HG03196 (cell line): ENCODE measurements around the gene TAF3.

ENCODE experiments used
- ATAC-seq: cut with Tn5 transposase; IDR thresholded peaks from one replicate; pipeline ENCODE4 v1.9.1; 2021; ENCODE audit not compliant: unreplicated experiment

Gene TAF3

GRCh38 chr10:7876541-7877127, 58.3 kb downstream of the TAF3 start:
- no peak for ATAC-seq

DNA sequence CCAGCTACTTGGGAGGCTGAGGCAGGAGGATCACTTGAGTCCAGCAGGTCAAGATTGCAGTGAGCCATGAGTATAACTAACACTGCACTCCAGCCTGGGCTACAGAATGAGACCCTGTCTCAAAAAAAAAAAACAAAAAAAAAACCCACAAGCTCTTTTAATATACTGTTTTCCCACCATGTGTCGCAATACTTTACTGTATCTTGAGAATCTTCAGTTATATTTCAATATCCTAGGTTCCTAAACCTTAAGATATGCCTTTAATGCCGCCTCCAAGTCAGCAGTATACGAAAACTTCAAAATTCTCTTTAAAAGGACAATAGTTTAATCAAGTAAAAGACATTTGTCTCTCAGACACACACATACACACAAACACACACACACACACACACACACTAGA, 62.8 kb downstream of the TAF3 start:
- no peak for ATAC-seq

DNA sequence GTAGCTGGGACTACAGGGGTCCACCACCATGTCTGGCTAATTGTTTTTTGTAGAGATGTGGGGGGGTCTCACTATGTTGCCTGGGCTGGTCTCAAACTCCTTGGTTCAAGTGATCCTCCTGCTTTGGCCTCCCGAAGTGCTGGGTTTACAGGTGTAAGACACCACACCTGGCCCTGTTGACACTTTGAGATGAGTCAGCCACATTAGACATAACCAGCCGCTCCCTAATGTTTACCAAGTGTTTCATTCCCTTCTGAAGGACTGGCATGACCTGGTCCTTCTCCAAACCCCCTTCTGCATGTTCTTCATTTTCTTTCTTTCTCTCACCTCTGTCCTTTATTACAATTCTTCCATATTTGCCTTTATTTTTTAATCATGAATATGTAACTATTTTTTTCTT, 67.8 kb downstream of the TAF3 start:
- no peak for ATAC-seq

DNA sequence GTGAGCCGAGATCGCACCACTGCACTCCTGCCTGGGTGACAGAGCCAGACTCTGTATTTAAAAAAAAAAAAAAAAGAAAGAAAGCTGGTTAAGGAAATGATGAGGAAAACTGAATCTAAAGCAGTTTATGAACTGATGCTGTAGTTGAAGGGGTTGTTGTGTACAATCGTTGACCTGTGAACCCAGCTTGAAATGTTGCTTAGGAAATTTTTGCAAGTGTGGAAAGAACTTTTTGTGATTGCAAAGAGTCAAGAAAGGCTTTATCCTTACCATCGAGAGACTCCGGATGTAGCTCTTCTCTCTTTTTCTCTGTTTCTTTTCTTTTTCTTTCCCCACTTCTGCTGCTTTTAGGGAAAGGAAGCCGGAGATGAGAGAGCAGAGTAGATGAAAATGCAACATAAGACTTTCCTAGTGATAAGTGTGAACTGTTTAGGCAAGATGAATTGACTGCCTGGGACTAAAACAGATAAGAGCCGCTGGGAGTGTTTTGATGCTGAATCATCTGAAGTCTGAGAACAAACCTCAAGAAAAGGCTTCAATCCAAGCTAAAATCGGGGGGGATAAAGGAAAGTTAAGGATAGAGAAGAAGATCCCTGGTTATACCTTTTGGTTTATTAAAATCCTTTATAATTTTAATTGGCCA, 69.0 kb downstream of the TAF3 start:
- ATAC-seq, result no peak

DNA sequence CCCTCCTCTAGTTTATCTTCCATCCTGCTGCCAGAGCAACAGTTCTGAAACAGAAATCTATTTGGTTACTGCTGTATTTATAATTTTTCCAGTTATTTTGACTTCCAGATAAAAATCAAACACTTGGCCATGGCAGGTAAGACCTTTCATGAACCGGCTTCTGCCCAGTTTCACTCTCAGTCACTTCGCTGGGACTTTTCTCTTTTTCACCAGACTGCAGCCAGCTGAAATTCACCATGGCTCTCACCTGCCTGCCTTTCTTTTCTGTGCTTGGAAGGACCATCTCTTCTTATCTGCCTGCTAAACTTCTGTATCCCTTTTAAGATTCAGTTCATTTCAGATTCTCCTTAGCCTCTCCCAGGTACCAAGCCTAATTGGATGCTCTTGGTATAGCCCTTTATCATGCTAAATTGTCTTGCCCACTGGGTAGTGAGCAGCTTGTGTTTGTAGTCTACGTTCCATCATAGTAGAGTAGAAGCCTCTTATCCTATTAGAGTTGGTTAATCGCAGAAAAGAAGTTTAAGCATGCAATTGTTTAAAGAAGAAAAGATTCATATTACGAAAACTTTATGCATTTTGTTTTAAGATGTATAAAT, 71.7 kb downstream of the TAF3 start:
- ATAC-seq, result no peak

- ATAC-seq, result no peak
Measured at GRCh38 chr10:7890781-7891180, 72.5 kb downstream of the TAF3 start.

- ATAC-seq, result no peak
Measured at GRCh38 chr10:7891634-7892033, 73.3 kb downstream of the TAF3 start.

DNA sequence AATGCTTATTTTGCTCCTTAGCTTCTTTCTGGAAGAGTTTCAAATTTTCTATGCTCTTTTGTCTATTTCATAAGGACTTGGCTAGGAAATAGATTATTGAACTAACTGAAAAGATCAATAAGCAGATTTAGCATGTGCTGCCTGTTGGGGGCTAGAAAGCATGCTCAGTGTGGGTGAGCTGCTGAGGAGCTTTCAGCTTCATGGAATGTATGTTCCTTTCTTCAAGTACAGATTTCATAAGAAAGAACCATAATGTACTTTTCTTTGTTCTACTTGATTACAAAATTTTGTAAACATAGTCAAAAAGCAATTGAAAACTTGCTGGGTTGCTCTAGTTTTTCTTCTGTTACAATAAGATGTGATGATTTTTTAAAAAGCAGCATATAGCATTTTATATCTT, 73.8 kb downstream of the TAF3 start:
- no peak for ATAC-seq

DNA sequence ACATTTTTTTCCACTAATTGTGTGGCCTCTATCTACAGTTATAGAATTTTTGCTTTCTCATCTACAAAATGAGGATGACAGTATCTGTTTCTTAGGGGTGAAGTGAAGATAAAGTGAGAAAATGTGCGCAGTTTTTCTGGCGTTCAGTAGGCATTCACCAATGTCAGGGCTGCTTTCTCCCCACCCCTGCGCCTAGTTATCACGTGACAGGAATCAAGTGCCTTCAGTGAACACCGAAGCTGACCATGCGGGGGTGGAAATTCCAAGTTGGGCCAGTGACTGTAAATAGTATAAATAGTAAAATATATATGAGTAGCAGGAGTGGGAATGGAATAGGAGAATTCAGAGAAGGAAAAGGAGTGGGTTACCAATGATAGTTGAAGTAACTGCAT, 77.4 kb downstream of the TAF3 start:
- no peak for ATAC-seq

- ATAC-seq, result no peak
Measured at GRCh38 chr10:7896297-7896696, 78.0 kb downstream of the TAF3 start.

DNA sequence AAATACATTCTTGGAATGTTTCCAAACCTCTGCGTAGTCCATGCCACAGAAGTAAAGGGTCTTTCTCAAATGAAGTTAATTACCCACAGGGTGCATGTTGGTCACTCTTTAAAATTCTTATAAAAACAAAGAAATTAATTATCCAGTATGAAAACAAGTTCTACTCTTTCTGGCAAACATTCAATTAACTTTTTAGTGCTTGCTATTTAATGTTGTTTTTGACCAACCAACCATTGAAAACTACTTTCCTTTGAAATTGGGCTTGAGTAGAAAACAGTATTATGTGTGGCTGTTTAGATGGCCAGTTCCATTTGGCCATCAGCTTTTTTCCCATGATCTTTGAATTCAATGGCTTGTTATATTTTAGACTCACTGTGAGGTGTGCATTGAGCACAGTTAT, 83.0 kb downstream of the TAF3 start:
- ATAC-seq, result no peak

DNA sequence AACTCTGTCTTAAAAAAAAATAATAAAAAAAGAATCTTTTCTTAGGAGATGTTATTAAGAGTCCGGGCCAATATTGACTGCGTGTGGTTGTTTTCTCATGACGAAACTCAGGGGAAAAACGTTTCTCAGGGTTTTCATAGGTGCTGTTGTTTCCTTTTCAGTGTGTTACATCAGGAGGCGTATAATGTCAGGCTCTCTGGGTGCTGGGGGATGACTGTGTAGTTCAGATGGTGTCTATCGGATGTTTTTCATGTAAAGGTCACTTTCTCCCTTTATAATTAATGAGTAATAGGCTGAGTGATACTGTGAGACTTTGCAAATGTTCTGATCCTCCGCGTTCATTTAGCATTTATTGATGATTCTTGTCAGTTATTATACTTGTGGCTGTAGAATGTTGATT, 84.1 kb downstream of the TAF3 start:
- no peak for ATAC-seq

- ATAC-seq, result no peak
Measured at GRCh38 chr10:7903851-7904250, 85.5 kb downstream of the TAF3 start.

GRCh38 chr10:7906128-7906527, 87.8 kb downstream of the TAF3 start:
- no peak for ATAC-seq

DNA sequence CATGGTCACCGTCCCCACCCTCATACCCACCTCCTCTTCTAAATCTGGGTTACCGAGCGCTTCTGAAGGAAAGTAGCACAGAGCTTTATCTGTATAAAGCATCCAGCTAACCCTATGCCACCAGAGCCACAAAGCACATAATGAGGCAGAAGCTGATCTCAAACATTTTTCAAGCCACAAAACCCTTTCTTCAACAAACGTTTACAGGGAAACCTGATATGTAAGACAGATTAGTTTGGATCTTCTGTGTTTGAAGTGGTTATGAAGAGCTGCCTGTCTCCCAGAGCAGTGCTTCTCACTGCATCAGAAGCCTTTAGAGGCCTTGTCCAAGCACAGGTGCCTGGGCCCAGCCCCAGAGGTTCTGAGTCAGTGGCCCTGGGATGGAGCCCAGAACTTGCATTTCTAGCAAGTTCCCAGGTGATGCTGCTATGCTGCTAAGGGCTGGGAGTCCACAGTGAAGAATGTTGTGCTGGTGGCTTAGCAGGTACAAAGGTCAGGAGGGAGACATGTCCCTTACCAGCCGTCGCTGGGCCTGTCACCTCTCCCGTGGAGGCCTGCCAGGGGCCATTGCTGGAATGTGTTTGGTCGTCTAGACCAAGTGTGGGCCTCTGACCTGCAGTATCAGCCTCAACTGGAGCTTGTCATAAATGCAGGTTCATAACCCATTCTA, 90.4 kb downstream of the TAF3 start:
- ATAC-seq, result no peak

DNA sequence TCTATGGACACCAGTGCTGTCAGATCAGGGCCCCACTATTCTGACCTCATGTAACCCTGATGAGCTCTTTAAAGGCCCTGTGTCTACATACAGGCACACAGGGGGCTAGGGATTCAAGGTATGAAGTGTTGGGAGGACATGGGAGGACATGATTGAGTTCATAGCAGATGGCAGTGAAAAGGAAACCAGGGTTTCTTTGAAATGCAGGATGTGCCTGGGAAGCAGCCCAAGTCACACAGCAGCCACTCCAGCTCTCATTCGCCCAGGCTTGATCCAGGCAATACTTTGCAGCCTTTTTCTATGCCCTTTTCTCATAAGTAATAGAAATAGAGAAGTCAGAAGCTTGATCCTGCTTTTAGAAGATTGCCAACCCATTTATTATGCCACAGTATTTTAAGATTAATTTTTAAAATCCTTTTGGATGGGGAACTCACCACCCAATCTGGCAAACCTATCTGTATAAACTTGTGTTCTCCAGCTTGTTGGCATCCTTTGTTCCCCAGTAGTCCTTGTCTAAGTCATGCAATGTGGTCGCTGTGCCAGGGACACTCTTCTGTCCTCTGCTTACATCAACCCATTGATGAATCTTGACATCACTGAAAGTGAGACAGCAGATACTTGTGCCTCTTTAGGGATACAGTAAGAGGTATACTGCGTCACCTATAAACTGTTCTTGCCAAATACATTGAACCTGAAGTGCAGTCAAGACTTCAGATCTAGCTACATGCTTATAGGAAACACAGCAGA, 95.0 kb downstream of the TAF3 start:
- no peak for ATAC-seq

DNA sequence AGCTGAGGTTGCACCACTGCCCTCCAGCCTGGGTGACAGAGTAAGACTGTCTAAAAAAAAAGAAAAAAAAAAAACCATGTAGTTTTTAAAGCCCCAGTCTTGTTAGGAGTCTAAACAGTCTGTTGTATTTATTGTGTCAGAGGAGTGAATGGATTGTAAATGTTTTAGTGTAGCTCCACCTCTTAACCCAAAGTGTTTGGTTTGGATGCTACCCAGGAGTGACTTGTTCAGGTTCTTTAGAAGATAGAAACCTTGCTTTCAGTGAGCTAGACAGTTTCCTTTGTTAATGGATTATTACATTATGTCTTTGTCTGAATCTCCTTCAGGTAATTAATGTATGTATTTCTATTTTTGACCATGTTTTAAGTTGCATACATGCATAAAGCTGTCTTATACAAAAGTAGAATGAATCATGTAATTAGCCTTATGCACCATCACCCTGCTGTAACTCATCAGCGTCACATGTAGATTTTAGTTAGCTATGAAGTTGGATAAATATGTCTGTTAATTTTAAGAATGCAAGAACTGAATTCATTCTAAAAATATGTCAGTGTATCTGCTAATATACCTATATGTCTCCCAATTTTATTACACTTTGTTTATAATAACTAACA, 97.7 kb downstream of the TAF3 start:
- ATAC-seq, result no peak

GRCh38 chr10:7917736-7918135, 99.4 kb downstream of the TAF3 start:
- ATAC-seq, result no peak

DNA sequence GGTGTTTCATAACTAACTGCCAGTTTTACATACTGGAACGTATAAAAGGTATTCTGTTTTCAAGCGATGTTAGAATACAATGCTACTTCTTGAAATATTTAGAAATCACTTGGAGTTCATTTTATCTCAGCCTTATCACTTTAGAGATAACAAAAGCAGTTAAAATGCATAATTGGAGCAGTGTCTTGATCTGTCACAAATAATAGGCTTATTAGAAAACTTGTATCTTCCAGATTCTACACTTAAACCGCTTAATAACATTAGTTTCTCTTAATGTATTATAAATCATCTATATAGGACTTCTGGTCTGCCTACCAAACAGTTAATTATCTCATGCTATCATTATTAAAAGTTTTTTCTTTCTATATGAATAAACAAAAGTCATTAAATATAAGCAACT, 104.4 kb downstream of the TAF3 start:
- ATAC-seq, result no peak

DNA sequence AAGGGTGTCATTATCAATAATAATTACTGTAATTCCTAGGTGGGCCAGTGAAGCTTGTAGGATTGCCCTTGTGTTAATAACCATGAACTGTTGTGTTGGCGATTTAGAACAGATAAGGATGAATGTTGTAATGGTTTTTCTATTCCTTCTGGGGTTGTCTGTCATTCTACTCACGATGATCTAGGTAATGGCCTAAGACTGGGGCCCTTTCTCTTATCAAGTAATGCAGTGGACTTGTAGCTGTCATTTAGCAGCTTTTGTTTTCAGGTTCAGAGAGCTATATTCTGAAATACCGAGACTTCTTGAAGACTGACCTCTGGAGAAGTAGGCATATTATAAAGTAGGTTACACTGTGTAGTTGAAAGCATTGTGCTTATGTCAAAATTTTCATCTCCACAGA, 110.2 kb downstream of the TAF3 start:
- ATAC-seq, result no peak
